ENCODE results near the gene STXBP5. TPM values are rescaled to one million over a fixed set of nuclear protein-coding genes. Genes with fewer than 3 reads are reported as not detected.

Gene STXBP5
- total RNA-seq, 2 experiments from 2014 or later: 17.6 to 17.7 TPM

GRCh38 chr6:147311218-147311617, 107.0 kb downstream of the STXBP5 start:
- no peaks in the 10 kb centered on the region for H3K9me3 Mint-ChIP-seq
- H3K4me1 Mint-ChIP-seq: no peaks in the 10 kb centered on the region
- ChIA-PET POLR2A (no interaction called here), CTCF (no interaction called here)
- H3K36me3 Mint-ChIP-seq (ENCODE audit: low read depth): peaks cover 21% of the 10 kb centered on the region
- no peak overlapping the region for H3K27ac Mint-ChIP-seq
- DNase-seq: no peak
- no peak overlapping the region for H3K4me3 Mint-ChIP-seq
- H3K27me3 Mint-ChIP-seq: no peaks in the 10 kb centered on the region

GRCh38 chr6:147321260-147321659, 117.0 kb downstream of the STXBP5 start:
- H3K9me3 Mint-ChIP-seq: no peaks in the 10 kb centered on the region
- peaks cover 18% of the 10 kb centered on the region for H3K4me1 Mint-ChIP-seq
- CTCF ChIA-PET: no interaction called here
- H3K27ac Mint-ChIP-seq: no peak overlapping the region
- H3K27me3 Mint-ChIP-seq: no peaks in the 10 kb centered on the region
- POLR2A ChIA-PET: no interaction called here
- H3K36me3 Mint-ChIP-seq (ENCODE audit: low read depth): peaks cover 22% of the 10 kb centered on the region
- no peak overlapping the region for H3K4me3 Mint-ChIP-seq
- no peak for DNase-seq

- H3K36me3 Mint-ChIP-seq (ENCODE audit: low read depth): peaks cover 23% of the 10 kb centered on the region
- H3K27ac Mint-ChIP-seq: peak overlapping the region; percentile 84
- H3K9me3 Mint-ChIP-seq: no peaks in the 10 kb centered on the region
- H3K27me3 Mint-ChIP-seq: no peaks in the 10 kb centered on the region
- H3K4me1 Mint-ChIP-seq: peaks cover 18% of the 10 kb centered on the region
- ChIA-PET CTCF (no interaction called here), POLR2A (no interaction called here)
- DNase-seq: peak; percentile 37
- H3K4me3 Mint-ChIP-seq: peak overlapping the region; percentile 30
Measured at GRCh38 chr6:147322299-147323162, 118.3 kb downstream of the STXBP5 start.

- no peak for DNase-seq
- POLR2A ChIA-PET: no interaction called here
- CTCF ChIA-PET: no interaction called here
- H3K4me3 Mint-ChIP-seq: no peak overlapping the region
- no peak overlapping the region for H3K27ac Mint-ChIP-seq
- H3K9me3 Mint-ChIP-seq: no peaks in the 10 kb centered on the region
- peaks cover 31% of the 10 kb centered on the region for H3K36me3 Mint-ChIP-seq (ENCODE audit: low read depth)
- H3K27me3 Mint-ChIP-seq: no peaks in the 10 kb centered on the region
- H3K4me1 Mint-ChIP-seq: peaks cover 18% of the 10 kb centered on the region
Measured at GRCh38 chr6:147325557-147325956, 121.3 kb downstream of the STXBP5 start.

- CTCF ChIA-PET: interaction anchor here (0.6 kb wide), 1 partner anchor 1752 kb away, joined by 3 read pairs; no protein-coding TSS in a partner anchor
- POLR2A ChIA-PET: no interaction called here
Measured at GRCh38 chr6:147331401-147331800, 127.2 kb downstream of the STXBP5 start.

GRCh38 chr6:147337921-147338320, 133.7 kb downstream of the STXBP5 start:
- H3K27me3 Mint-ChIP-seq: no peaks in the 10 kb centered on the region
- H3K4me3 Mint-ChIP-seq: no peak overlapping the region
- peaks cover 10% of the 10 kb centered on the region for H3K36me3 Mint-ChIP-seq (ENCODE audit: low read depth)
- no peak overlapping the region for H3K27ac Mint-ChIP-seq
- ChIA-PET POLR2A (no interaction called here), CTCF (no interaction called here)
- H3K9me3 Mint-ChIP-seq: no peaks in the 10 kb centered on the region
- peaks cover 3% of the 10 kb centered on the region for H3K4me1 Mint-ChIP-seq
- DNase-seq: no peak

More at GRCh38 chr6:147331401-147331800, 127.2 kb downstream of the STXBP5 start:
- H3K27me3 Mint-ChIP-seq: no peaks in the 10 kb centered on the region
- H3K27ac Mint-ChIP-seq: no peak overlapping the region
- H3K36me3 Mint-ChIP-seq (ENCODE audit: low read depth): peaks cover 18% of the 10 kb centered on the region
- no peaks in the 10 kb centered on the region for H3K9me3 Mint-ChIP-seq
- H3K4me3 Mint-ChIP-seq: no peak overlapping the region
- no peaks in the 10 kb centered on the region for H3K4me1 Mint-ChIP-seq
- no peak for DNase-seq

GRCh38 chr6:147341486-147341885, 137.3 kb downstream of the STXBP5 start:
- Mint-ChIP-seq H3K4me1 (peaks cover 3% of the 10 kb centered on the region), H3K27ac (no peak overlapping the region), H3K4me3 (no peak overlapping the region), H3K9me3 (no peaks in the 10 kb centered on the region), H3K27me3 (no peaks in the 10 kb centered on the region), H3K36me3 (ENCODE audit: low read depth) (peaks cover 17% of the 10 kb centered on the region)
- ChIA-PET POLR2A (no interaction called here), CTCF (no interaction called here)
- no peak for DNase-seq

- Mint-ChIP-seq H3K27ac (no peak overlapping the region), H3K27me3 (no peaks in the 10 kb centered on the region), H3K4me1 (peaks cover 3% of the 10 kb centered on the region), H3K36me3 (ENCODE audit: low read depth) (peaks cover 12% of the 10 kb centered on the region), H3K9me3 (no peaks in the 10 kb centered on the region), H3K4me3 (no peak overlapping the region)
- ChIA-PET CTCF (interaction anchor here (1.2 kb wide), 1 partner anchor 189 kb away, joined by 3 read pairs; no protein-coding TSS in a partner anchor), POLR2A (no interaction called here)
- DNase-seq: no peak
Measured at GRCh38 chr6:147345902-147346301, 141.7 kb downstream of the STXBP5 start.

- no peak for DNase-seq
- Mint-ChIP-seq H3K36me3 (ENCODE audit: low read depth) (peaks cover 6% of the 10 kb centered on the region), H3K27ac (no peak overlapping the region), H3K27me3 (no peaks in the 10 kb centered on the region), H3K4me3 (no peak overlapping the region), H3K4me1 (no peaks in the 10 kb centered on the region), H3K9me3 (no peaks in the 10 kb centered on the region)
- ChIA-PET POLR2A (no interaction called here), CTCF (interaction anchor here (1.1 kb wide), 1 partner anchor 65 kb away, joined by 6 read pairs; no protein-coding TSS in a partner anchor)
Measured at GRCh38 chr6:147347179-147347881, 143.1 kb downstream of the STXBP5 start.

- H3K36me3 Mint-ChIP-seq (ENCODE audit: low read depth): peaks cover 6% of the 10 kb centered on the region
- H3K9me3 Mint-ChIP-seq: no peaks in the 10 kb centered on the region
- H3K27ac Mint-ChIP-seq: no peak overlapping the region
- DNase-seq: no peak
- no peaks in the 10 kb centered on the region for H3K27me3 Mint-ChIP-seq
- no peaks in the 10 kb centered on the region for H3K4me1 Mint-ChIP-seq
- CTCF ChIA-PET: interaction anchor here (1.1 kb wide), 1 partner anchor 65 kb away, joined by 6 read pairs; no protein-coding TSS in a partner anchor
- no peak overlapping the region for H3K4me3 Mint-ChIP-seq
- POLR2A ChIA-PET: no interaction called here
Measured at GRCh38 chr6:147347882-147348575, 143.8 kb downstream of the STXBP5 start.

GRCh38 chr6:147361311-147361981, 157.2 kb downstream of the STXBP5 start:
- peaks cover 25% of the 10 kb centered on the region for H3K36me3 Mint-ChIP-seq (ENCODE audit: low read depth)
- H3K27me3 Mint-ChIP-seq: no peaks in the 10 kb centered on the region
- DNase-seq: no peak
- POLR2A ChIA-PET: no interaction called here
- CTCF ChIA-PET: no interaction called here
- H3K4me1 Mint-ChIP-seq: no peaks in the 10 kb centered on the region
- no peak overlapping the region for H3K27ac Mint-ChIP-seq
- H3K9me3 Mint-ChIP-seq: peaks cover 3% of the 10 kb centered on the region
- no peak overlapping the region for H3K4me3 Mint-ChIP-seq

- DNase-seq: no peak
- Mint-ChIP-seq H3K9me3 (no peaks in the 10 kb centered on the region), H3K4me3 (no peak overlapping the region), H3K27me3 (no peaks in the 10 kb centered on the region), H3K4me1 (no peaks in the 10 kb centered on the region), H3K36me3 (ENCODE audit: low read depth) (peaks cover 18% of the 10 kb centered on the region), H3K27ac (no peak overlapping the region)
- POLR2A ChIA-PET: no interaction called here
- CTCF ChIA-PET: no interaction called here
Measured at GRCh38 chr6:147366290-147366689, 162.1 kb downstream of the STXBP5 start.

Data from activated CD4-positive, alpha-beta T cell treated with anti-CD3 and anti-CD28 coated beads, Interleukin-2, amount 10 ng/mL, durations not matched to agents 7 days and 5 days (primary cell).